Activated CD4-positive, CD25-positive, alpha-beta regulatory T cell treated with anti-CD3 and anti-CD28 coated beads, Interleukin-2, amount 50 U/mL, for 16 hours (primary cell): Measurements from ENCODE around the gene ZNF736.
"Not testable (repeated sequence)": the region's sequence is repeated elsewhere in the genome, so short reads cannot be mapped to it uniquely, and the experiment has no call there.

Experiments used
- DNase-seq: peaks from one replicate; pipeline ENCODE4 v3.0.0-alpha.2; 2020; ENCODE audit warnings: low read depth, low spot score

Gene ZNF736

GRCh38 chr7:64313740-64314491, at the start of gene ZNF736:
Gene ZNF736, plus strand, starts transcription at chr7:64313961. Its CDS starts 190 bp downstream, at chr7:64314151.
- DNase-seq: peak; percentile 68

- no peak for DNase-seq
Observed at GRCh38 chr7:64266341-64266919, 47.3 kb upstream of the ZNF736 start.

DNA sequence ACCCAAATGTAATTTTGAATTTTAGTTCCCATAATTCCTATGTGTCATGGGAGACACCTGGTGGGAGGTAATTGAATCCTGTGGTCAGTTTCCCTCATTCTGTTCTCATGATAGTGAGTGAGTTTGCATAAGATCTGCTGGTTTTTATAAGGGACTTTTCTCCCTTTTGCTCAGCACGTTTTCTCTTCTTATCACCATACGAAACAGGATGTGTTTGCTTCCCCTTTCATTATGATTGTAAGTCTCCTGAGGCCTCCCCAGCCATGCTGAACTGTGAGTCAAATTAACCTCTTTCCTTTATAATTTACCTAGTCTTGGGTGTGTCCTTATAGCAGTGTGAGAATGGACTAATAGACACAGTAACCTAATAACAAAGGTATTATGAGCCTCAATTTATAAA, 36.1 kb upstream of the ZNF736 start:
- no peak for DNase-seq

- no peak for DNase-seq
Observed at GRCh38 chr7:64294701-64295420, 18.9 kb upstream of the ZNF736 start.

GRCh38 chr7:64297418-64297817, 16.3 kb upstream of the ZNF736 start:
- DNase-seq: not testable (repeated sequence)

GRCh38 chr7:64300641-64301405, 12.9 kb upstream of the ZNF736 start:
- no peak for DNase-seq

GRCh38 chr7:64307254-64308015, 6.3 kb upstream of the ZNF736 start:
- peak; percentile 91 for DNase-seq

- DNase-seq: no peak
Observed at GRCh38 chr7:64308016-64308270, 5.8 kb upstream of the ZNF736 start.

- DNase-seq: no peak
Observed at GRCh38 chr7:64310426-64310825, 3.3 kb upstream of the ZNF736 start.

- no peak for DNase-seq
Observed at GRCh38 chr7:64312826-64313225, 935 bp upstream of the ZNF736 start.

DNA sequence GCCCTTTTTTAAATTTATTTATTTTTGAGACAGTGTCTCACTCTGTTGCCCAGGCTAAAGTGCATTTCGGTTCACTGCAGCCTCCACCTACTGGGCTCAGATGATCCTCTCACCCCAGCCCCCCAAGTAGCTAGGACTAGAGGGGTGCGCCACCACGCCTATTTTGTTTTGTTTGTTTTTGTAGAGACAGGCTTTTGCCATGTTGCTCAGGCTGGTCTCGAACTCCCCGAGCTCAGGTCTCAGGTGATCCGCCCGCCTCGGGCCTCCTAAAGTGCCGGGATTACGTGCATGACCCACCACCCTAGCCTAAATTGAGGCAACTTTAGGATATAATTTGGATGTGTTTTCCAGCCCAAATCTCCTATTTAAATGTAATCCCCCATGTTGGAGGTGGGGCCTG, 805 bp downstream of the ZNF736 start:
- DNase-seq: no peak

DNA sequence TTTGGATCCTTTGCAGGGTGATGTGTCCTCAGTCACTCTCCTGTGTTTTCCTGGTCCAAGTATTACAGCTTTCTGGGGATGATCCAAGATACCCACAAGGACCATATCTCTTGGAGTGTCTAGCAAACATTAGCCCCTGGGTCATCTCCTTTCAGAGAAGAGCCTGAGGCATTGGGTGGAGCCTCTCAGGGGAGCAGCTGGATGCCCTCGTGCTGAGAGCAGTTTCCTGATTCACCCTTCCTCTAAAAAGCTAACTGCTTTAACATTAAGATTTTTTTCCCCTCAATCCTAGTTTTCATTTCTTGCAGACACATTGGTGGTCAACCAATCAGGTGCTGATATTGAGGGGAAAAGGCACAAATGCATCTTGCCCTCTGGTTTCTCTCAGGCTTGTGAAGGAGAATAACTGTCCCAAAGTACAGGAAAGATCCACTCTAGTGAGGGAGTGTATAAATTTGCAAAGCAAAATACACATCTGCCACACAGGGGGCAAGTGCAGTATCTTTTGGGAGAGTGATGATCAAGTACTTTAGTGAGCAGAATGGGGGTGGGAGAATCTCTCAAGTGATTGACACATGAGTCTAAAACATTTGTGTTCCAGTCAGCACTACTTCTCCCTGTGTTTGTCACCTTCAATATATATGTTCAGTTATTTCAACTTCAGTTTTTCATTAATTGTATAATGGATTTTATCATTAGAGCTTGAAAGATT, 2.4 kb downstream of the ZNF736 start:
- not testable (repeated sequence) for DNase-seq

GRCh38 chr7:64320547-64321513, 7.1 kb downstream of the ZNF736 start:
- DNase-seq: no peak

GRCh38 chr7:64324166-64324565, 10.4 kb downstream of the ZNF736 start:
- not testable (repeated sequence) for DNase-seq

- DNase-seq: not testable (repeated sequence)
Observed at GRCh38 chr7:64348713-64349210, 35.0 kb downstream of the ZNF736 start.

GRCh38 chr7:64359543-64359942, 45.8 kb downstream of the ZNF736 start:
- no peak for DNase-seq

DNA sequence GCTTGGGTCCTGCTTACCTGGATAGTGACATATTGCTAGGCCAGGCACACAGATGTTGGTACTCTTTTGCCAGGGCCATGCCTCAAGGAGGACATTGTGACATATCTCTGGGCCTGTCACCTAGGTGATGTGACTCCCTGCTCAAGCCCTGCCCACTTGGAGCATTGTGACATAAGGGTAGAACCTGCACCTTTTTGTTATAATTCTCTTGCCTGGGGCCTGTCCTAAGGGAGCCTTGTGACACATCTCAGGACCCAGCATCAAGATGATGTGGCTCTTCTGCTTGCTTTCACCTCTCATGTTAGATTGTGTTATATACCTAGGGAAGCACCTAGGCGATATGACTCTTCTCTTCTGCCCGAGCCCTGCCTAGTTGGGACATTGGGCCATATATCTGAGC, 57.4 kb downstream of the ZNF736 start:
- no peak for DNase-seq

DNA sequence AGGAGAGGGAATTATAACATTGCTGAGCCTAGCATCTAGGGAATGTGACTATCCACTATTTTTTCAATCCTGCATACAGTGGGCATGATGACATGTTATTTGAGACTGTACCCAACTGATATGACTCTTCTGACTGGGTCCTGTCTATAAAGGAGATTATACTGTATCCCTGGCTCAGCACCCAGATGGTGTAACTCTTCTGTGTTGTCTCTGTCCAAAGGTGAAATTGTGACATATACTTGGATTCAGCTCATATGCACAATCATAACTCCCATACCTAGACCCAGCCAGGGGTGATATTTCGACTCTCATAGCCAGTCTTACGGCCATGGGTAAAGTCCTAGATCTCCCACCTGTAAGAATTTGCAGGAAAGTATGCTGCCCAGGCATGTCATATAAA, 59.3 kb downstream of the ZNF736 start:
- DNase-seq: no peak

GRCh38 chr7:64400401-64400800, 86.6 kb downstream of the ZNF736 start:
- DNase-seq: no peak
